Stimulated activated CD4-positive, alpha-beta T cell treated with anti-CD3 and anti-CD28 coated beads, Interleukin-1b, Interleukin-23, amount 100 ng/mL, for 48 hours (primary cell): ENCODE data around the gene GPR158.

Experiments
- DNase-seq: peaks from one replicate; pipeline ENCODE4 v3.0.0-alpha.2; 2020

The GPR158 gene

DNA sequence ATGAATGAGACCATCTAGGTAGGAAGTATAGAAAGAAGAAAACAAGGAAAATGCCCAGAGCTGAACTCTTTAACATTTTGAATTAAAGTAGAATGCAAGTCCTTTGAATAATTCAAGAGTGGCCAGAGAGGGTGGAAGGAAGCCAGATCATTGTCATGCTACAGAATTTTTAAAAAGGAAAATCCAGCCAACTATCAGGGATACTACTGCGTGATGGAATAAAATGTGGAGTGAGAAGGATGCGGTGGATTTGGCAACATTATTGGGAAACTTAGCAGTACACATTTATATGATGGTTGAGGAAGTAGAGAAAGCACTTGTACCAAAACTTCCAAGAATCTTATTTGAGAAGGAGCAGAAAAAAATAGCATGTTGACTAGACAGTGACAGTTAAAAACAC is 261.6 kb downstream of the GPR158 start:
- no peak for DNase-seq

DNA sequence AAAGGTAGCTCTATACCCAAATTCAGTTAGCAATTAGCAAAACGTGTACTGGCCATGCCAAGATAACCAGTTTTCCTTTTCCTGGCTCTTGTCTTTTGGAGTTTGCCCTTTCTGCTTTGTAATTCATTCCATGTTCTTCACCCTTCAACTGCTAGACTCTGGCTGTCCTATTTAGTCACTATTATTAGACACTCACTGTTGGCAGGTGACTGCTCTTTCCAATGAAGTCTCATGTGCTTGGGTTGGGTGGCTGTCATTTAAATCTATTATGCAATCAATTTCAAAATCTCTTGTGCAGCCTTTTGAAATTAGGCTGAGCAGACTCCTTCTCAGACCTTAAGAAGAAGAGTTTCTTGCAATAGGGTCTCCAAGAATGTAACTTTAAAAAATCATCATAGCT is 266.5 kb downstream of the GPR158 start:
- no peak for DNase-seq

DNA sequence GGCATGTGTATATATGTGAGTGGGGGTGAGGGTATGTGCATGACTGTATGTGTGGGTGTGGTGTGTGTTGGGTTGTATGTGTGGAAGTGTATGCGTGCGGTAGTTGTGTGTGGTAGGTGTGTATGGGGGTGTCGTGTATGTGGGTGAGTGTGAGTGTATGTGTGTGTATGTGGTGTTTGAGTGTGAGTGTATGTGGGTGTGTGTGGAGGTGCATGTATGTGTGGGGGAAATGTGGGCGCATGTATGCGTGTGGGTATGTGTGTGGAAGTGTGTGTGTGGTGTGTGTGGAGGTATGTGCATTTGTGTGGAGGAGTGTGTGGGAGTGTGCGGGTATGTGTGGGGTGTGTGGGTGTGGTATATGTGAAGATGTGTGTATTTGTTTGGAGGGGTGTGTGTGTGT is 269.5 kb downstream of the GPR158 start:
- DNase-seq: no peak

DNA sequence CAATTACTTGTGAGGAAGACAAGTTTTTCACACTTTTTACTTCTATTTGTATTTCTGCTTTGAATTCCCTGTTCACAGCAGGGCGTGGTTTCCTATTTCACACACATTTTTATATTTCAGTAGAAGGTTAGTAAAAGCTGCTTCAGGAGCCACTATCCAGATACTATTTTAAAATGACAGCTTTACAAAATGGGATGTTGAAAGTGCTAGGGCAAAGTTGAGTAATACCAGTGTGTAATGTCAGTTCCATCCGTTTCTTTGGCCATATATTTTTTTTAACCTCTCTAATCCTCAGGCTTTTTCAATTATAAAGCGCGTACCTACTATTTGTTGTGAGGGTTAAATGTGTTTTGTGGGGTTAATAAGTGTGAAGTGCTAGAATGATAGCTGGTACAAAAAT is 276.6 kb downstream of the GPR158 start:
- no peak for DNase-seq

DNA sequence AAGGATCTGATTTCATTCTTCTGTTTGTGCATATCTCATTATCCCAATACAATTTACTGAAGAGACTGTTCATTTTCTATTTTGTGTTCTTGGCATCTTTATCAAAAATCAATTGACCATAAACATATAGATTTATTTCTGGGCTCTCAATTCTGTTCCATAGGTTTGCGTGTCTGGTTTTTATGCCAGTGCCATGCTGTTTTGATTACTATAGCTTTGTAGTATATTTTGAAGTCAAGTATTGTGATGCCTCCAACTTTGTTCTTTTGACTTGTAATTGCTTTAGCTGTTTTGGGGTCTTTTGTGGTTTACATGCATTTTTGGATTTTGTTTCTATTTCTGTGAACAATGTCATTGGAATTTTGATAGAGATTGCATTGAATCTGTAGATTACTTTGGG is 278.8 kb downstream of the GPR158 start:
- DNase-seq: no peak

DNA sequence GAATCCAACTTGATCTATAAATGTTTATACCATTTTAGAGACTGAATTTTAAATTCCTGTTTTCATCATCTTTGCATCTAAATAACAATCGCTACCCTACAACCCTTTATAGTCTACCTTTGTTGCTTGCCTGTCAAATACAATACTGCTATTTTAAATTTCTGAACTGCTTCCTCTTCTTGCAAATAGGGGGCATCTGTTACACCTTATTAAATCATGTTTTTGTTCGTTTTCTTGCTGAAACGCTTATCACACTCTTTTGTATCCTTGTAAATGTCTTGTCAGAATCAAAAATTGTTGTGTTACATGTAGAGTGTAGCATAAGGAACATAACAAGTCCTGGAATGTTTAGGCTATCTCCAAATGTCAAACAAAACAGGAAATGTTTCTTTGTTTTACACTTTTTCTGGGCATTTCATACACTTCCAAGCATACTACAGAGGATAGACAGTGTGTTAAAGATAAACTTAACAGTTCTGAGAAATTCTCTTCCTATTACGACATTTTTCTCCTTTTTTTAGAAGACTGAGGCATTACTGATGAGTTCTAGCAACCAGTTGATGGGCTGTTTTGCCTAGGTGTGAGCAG is 281.3 kb downstream of the GPR158 start:
- DNase-seq: no peak

DNA sequence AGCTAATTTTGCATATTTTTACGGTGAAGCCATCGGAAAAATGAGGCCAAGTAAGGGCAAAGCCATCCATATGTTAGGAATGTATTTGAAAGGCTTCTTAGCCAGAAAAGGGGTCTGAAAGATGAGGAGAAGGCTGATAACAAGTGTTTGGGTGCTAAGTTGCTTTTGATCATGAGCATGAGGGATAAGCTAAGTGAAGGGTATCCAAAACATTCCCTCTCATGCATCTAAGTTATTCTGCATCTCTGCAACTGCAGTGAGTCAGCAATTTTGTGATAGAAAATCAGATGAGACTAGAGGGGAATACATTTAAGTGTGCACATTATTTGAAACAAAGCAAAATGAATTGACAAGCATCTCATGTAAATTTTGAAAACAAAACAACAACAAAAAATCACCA is 282.8 kb downstream of the GPR158 start:
- DNase-seq: no peak

DNA sequence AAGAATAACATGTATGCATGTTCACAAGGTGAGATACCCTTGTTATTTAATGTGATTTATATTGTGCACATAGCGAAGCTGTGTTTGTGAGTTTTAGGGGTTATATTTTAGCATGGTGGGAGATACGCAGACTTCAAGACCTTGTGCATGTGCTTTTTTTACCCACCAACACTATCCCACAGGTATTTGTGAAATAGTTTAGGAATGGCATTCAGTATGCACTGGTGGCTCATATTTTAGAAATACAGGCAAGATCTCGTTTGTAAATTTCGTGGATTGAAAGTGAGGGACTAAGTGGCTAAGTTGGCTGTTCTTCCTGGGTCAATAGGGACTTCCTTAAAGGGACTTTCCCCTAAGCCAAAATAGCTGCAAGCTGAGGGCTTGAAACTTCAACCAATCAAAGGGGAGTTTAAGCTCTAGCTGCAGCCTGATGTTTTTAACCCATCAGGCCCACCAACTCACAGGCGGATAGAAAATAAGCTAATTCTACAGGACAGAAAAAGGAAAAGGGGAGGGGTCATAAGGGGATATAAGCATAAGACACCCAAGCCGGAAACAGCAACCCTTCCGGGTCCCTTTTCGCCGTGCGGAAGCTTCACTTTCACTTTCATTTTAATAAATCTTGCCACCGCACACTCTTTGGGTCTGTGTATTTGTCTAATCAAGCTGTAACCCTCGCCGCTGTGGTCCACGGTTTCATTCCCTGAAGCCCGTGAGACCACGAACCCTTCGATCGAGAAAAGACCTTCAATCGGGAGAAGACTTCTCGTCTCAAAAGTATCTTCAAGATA is 291.0 kb downstream of the GPR158 start:
- DNase-seq: no peak

DNA sequence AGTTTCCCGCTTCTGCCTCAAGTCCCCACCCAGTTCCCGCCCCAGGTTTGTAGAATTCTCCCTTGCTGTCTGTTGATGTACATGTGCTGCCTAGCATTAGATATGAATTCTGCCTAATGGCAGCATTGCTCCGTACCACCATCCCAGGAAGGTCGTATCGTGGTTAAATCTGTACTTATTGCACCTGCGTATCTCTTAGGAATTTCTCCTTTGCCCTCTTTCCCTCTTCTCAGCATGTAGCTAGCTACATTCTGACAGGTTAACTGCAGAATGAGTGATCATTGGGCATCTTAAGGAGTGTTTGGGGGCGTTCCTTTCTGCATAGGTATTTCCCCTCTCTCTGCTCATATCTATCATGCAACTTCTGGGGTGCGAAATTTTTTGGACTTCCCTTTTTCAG is 293.1 kb downstream of the GPR158 start:
- DNase-seq: no peak

DNA sequence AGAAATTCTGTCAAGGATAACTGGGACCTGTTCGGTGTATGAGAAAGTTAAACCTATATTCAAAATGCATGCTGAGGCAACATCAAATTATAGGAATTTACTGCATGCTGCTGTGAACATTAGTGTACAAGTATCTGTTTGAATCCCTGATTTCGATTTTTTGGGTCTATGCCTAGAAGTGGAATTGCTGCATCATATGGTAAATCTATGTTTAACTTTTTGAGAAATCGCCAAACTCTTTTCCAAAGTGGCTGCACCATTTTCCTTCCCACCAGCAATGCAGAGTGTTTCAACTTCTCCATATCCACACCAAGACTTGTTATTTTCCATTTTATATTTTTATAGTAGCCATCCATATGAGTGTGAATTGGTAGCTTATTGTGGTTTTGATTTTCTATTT is 306.7 kb downstream of the GPR158 start:
- DNase-seq: no peak

DNA sequence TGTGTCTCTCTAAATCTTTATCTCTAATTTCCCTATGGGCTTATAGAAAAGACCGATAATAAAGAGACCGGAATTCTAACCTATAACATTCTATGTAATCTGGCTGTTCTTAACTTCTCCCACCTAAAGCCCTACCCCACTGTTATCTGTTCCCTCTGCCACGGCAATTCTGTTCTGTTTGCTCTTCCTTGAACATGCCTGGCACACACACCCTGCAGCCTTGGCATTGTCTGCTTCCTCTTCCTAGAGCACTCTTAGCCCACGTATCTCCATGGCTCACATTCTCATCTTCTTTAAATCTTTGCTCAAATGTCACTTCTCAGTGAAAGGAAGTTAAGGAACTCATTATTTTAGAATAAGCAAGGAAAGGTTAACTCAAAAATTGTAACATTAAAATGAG is 309.2 kb downstream of the GPR158 start:
- no peak for DNase-seq

DNA sequence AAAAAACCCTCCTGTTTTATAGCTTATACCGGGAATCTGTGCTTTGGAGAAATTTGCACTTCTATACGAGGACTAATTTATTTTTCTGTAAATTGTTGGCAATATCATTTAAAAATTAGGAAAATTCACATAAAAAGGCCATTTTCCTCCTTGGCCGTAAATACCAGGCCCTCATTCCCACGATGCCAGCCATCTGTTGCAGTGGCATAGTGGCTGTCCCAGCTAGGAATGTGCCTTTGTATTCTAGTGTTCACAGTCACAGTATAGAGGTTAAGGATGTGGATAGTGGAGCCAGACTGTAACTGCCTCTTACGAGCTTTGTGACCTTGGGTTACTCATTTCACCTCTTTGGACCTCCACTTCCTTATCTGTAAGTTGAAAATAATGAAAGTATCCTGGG is 312.5 kb downstream of the GPR158 start:
- no peak for DNase-seq

DNA sequence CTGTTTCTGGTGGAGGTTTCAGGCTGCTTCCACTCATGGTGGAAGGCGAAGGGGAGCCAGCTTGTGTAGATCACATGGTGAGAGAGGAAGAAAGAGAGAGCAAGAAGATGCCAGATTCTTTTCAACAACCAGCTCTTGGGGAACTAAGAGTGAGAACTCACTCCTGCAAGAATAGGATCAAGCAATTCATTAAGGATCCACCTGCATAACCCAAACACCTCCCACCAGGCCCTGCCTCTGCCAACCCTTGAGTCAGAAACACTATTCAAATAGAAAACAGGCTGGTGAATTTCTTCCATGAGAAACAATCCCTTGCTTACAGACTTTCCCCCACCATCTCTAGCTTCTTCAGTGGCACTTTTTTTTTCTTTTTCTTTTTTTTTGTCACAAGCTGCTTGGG is 317.2 kb downstream of the GPR158 start:
- DNase-seq: no peak

DNA sequence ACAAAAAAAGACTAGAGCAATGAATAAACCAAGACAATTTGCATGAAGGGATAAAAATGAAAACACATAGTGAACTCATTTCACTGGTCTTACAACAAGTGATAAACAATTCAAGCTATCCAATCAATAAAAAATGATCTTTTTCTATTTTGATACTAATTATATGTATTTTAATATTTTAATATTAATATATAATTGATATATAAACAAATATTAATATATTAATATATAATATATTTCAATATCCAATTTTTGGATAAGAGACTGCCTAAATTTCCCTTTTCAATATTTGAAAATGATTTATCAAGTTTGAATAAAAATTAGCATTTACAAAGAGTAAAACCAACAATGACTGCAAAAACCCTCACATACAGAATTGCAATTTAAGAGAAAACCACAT is 317.9 kb downstream of the GPR158 start:
- no peak for DNase-seq

DNA sequence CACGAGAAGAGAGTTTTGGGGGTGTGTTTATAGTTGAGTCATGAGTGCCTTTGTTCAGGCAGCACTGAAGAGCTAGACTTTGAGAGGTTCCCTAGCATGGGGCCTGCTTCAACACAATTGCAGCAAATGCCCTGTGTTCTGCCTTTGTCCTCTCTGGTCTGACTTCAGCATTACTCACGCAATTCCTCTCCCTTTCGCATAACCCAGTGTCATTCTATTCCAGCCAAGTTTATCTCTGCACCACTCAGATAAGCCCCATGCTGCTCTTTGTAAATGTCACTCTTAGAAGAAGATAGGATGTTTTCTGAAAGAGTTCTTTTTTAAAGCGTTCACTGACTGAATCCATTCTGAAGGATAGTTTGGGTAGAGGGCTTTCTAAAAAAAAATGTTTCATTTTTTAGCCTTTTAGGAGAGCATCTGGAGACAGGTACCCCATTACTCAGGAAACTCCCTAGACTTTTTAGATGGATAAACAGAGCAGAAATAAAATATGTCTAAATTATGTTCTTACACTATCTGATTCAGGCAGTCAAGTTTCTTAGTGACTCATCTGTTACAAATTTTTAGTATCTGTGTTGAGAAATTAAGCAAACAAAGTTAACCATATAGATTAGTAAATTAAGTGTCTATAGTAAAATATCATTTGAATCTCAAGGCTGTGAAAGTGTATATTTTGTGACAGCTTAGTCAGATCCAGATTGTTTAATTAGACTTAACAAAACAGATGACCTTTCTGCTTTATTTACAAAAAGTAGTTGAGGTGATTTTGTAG is 318.5 kb downstream of the GPR158 start:
- no peak for DNase-seq

DNA sequence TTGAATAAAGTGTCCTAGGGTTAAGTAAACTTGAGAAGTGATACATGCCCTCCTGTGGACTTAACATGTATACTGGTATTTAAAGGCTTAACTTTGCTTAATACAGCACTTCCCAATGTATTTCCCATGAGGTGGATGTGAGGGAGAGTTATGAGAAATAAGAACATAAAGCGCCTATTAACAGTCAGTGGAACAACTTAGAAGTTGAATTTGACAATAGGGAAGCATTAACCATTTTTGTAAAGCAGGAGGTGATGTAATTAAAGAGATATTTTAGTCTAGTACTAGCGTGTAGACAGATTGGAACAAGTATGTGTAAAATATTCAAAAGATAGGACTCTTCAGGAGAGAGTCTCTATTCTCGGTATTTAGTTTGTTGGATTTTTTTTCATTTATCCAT is 322.4 kb downstream of the GPR158 start:
- no peak for DNase-seq

DNA sequence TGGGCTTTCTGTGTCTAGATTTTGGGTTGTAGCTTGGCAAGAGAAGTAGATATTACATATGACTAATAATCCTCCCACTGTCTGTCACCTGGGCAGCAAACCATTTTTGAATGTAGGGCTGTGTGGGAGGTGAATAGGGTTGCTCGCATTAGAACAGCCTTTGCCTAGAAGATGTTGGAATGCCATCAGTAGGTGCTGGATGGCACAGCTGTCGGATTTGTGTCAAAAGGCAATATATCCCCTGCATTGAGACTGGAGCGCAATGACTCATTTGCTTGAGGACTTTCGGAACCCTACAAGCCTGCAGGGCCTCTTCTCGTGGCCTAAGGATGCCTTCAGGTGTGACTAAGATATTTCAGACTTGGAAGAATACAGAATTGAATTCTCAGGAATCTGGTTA is 323.8 kb downstream of the GPR158 start:
- DNase-seq: no peak

DNA sequence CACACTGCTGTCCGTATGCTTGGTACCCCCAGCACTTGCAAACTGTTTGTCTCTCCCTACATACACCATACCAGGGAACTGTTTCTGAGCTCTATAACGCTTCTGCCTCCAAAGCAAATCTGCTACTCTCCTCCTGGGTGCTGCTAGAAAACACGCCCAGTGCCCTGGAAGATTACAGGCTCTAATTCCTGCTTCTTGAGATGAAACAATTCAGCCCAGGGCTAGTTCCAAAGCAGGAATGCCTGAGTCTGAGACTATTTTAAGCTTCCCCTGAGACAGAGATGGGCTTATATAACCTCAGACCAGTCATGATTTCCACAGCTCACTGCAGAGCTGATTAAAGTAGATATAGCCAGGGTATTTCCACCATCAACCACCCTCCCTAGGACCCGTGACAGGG is 327.1 kb downstream of the GPR158 start:
- DNase-seq: no peak

DNA sequence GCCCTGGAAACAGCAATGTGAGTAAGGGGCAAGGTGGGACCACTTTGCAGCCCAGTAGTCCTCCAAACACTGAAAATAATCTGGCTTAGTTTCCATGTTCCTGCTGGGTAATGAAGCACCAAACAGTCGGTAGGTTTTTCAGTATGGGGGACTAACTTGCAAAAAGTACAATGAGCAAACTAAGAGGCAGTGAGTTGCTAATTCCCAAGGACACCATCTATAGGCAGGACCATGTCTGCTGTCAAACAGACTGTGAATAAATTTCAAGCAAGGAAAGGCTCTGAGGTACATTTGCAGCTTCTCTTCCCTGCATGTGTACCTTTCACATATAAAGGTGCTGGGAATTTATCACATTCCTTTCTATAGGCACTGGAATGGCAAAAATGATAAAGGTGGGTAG is 327.7 kb downstream of the GPR158 start:
- DNase-seq: no peak

DNA sequence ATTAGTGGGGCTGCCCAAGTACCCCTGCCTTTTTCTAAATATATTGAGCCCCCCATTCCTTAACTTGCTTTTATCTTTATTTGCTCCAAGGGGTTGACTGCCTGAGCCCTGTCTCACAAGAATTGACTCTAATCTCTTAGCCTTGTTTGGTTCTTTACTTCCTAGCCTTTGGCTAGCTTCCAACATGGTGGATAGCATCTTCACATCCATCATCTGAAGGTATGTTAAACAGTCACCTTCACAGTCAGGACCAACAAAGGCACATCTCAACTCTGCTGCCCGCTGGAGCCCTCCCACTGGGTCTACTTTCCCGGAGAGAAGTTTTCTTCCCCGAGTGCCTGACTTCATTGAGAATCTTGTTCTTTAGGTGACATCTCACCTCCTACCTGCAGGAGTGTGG is 329.5 kb downstream of the GPR158 start:
- DNase-seq: no peak

DNA sequence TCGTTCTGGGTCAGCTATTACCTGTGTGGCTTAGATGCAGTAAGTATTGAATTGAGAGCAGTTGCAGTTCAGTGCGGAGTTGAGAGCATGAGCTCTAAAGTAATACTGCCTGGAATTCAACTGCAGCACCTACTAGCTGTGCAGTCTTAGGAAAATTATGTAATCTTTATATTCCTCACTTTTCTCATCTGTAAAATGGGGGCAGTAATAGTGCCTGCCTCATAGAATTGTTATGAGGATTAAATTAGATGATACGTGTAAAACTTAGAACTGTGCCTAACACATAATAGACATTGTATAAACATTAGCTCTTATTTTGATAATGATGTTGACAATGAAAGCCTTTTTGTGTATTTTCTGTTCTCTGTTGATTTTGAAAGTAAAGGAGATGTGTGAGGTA is 330.0 kb downstream of the GPR158 start:
- DNase-seq: no peak

DNA sequence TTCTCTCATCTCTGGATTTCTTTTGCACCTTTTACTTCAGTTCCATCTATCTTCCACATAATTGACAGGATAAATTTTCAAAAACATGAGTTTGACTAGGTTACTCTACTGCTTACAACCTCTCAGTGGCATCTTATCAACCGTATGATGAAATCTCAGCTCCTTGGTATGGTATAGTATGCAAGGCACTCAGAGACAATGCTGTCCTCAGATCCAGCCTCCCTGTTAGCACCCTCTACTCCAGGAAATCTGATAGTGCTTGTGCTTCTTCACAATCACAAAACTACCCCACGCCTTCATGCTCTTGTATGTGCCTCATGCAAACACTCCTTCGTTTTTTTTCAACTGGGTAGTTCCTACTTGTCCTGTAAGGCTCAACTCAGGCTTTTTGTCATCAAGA is 330.7 kb downstream of the GPR158 start:
- no peak for DNase-seq

DNA sequence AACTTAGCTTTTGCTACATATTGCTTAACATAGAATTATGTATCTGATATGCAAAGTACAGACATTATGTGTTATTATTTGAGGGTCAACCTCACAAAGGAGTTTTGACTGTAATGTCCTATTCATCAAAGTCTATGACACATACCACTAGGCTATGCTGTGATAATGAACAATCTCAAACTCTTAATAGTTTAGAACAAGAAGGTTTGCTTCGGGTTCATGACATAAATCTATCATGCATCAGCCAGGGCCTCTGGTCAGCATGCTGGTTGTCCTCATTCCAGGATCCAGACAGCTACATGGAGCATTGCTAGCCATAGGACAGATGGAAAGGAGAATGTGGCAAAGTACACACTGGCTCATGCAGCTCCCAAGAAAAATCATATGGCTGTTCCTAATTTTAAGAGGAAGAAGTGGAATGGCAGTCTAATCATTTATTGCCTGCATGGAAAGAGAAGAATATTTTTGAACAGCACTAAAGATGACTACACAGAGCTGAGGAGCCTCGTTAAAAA is 332.1 kb downstream of the GPR158 start:
- DNase-seq: no peak
